Left lung (tissue), 10 donors: ENCODE results near the gene PRRC2C. TPM values are rescaled to one million over a fixed set of nuclear protein-coding genes. Genes with fewer than 3 reads are reported as not detected.

Source experiments
- ATAC-seq: fragments of 200-7000 bp; cut with Tn5 transposase; one replicate; pipeline ENCODE4 v1.9.1; 2020; ENCODE audit warnings: moderate library complexity
- DNase-seq, 4 donors: peaks; one replicate each; pipeline ENCODE4 v3.0.0-alpha.2; 2013 to 2020
- H3K27ac ChIP-seq, 2 donors: fragments of 200-600 bp; sonication (generic) in 1 of 2; one replicate each; pipeline versions ENCODE4 v1.5.0 to v1.8.0; 2020 to 2021
- H3K27me3 ChIP-seq, 2 donors: fragments of 200-600 bp; sonication (generic) in 1 of 2; one replicate each; pipeline versions ENCODE4 v1.5.0 to v1.8.0; 2020 to 2021
- H3K36me3 ChIP-seq, 2 donors: fragments of 200-600 bp; sonication (generic) in 1 of 2; one replicate each; pipeline versions ENCODE4 v1.5.0 to v1.8.0; 2020 to 2021
- H3K4me1 ChIP-seq, 2 donors: fragments of 200-600 bp; one replicate each; pipeline ENCODE4 v1.8.0; 2021
- H3K4me3 ChIP-seq, 2 donors: fragments of 200-600 bp; sonication (generic) in 1 of 2; one replicate each; pipeline versions ENCODE4 v1.5.0 to v1.8.0; 2020 to 2021; ENCODE audit warnings: mild to moderate bottlenecking in 1 of 2
- H3K9me3 ChIP-seq, 2 donors: fragments of 200-600 bp; sonication (generic) in 1 of 2; one replicate each; pipeline versions ENCODE4 v1.5.0 to v1.8.0; 2020 to 2021
- intact Hi-C, 2 donors: fragments of 100-400 bp; cut with DNase I; formaldehyde crosslinking; loops; one replicate each; pipeline versions ENCODE4 v1.11.2 to v1.14.2; 2022
- polyA plus RNA-seq, 6 donors: library from polyadenylated mRNA; unstranded; fragments of 120-200 nt; gene quantifications; one replicate each; pipeline ENCODE4 v1.2.1, GENCODE V29; 2013; ENCODE audit not compliant: insufficient read length in 6 of 6
- total RNA-seq, 2 donors: library from RNA; stranded (reverse); fragmentation: NEBNext Ultra II Directional; extraction: Animal tissue kit (Norgen Biotek cat#: 25700); gene quantifications; one replicate each; pipeline ENCODE4 v1.2.1, GENCODE V29; 2021
- TF ChIP-seq, protein P1 (sequence below), 2 donors: fragments of 200-600 bp; sonication (generic) in 1 of 2; IDR thresholded peaks; one replicate each; pipeline versions ENCODE4 v1.5.0 to v1.8.0; 2021; ENCODE audit warnings: antibody characterized with exemption in 2 of 2
- donor health status: DM: no; HTN: yes; CAD: no.
- donor health status: DM: no; HTN: no; CAD: no.

The PRRC2C gene
- total and polyA plus RNA-seq, 8 donors, result 116 to 155 (median 123) TPM

DNA sequence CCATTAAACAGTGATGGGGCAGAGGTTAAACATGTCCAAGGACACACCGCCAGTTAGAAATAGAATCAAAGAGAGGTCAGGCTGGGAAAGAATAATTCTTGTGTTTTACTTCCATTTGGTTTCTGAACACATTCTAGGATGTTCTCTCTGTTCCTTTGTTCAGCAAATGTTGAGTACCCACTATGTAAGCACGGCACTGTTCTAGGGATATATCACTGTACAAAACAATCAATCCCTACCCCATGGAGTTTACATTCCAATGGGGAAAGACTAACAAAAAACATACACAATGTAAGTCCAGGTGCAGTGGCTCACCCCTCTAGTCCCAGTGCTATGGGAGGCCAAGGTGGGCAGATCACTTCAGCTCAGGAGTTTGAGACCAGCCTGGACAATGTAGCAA, 142.9 kb downstream of the PRRC2C start:
- intact Hi-C loops, result no loop called here
- Histone ChIP-seq H3K4me3 (no peak overlapping the region), H3K27me3 (no peaks in the 10 kb centered on the region), H3K4me1 (no peaks in the 10 kb centered on the region), H3K9me3 (no peaks in the 10 kb centered on the region), H3K27ac (no peak overlapping the region), H3K36me3 (no peaks in the 10 kb centered on the region)
- DNase-seq (no peak), ATAC-seq (no peak)
- TF ChIP-seq, protein P1, sequence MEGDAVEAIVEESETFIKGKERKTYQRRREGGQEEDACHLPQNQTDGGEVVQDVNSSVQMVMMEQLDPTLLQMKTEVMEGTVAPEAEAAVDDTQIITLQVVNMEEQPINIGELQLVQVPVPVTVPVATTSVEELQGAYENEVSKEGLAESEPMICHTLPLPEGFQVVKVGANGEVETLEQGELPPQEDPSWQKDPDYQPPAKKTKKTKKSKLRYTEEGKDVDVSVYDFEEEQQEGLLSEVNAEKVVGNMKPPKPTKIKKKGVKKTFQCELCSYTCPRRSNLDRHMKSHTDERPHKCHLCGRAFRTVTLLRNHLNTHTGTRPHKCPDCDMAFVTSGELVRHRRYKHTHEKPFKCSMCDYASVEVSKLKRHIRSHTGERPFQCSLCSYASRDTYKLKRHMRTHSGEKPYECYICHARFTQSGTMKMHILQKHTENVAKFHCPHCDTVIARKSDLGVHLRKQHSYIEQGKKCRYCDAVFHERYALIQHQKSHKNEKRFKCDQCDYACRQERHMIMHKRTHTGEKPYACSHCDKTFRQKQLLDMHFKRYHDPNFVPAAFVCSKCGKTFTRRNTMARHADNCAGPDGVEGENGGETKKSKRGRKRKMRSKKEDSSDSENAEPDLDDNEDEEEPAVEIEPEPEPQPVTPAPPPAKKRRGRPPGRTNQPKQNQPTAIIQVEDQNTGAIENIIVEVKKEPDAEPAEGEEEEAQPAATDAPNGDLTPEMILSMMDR (IDR thresholded peaks at IDR 0.05), result no peak

GRCh38 chr1:171635661-171636060, 150.3 kb downstream of the PRRC2C start:
- DNase-seq, result no peak
- TF ChIP-seq, protein P1 (IDR thresholded peaks at IDR 0.05), result no peak
- intact Hi-C loops, result no loop called here
- Histone ChIP-seq H3K4me3 (no peak overlapping the region), H3K27ac (no peak overlapping the region), H3K9me3 (no peaks in the 10 kb centered on the region), H3K27me3 (no peaks in the 10 kb centered on the region), H3K36me3 (no peaks in the 10 kb centered on the region), H3K4me1 (no peaks in the 10 kb centered on the region)
- ATAC-seq, result no peak

- intact Hi-C loops, result no loop called here
- Histone ChIP-seq H3K27me3 (no peaks in the 10 kb centered on the region), H3K4me3 (no peak overlapping the region), H3K9me3 (no peaks in the 10 kb centered on the region), H3K36me3 (no peaks in the 10 kb centered on the region), H3K4me1 (no peaks in the 10 kb centered on the region), H3K27ac (no peak overlapping the region)
- DNase-seq, result no peak
- TF ChIP-seq, protein P1 (IDR thresholded peaks at IDR 0.05), result no peak
- ATAC-seq, result no peak
Observed at GRCh38 chr1:171636141-171636540, 150.8 kb downstream of the PRRC2C start.

DNA sequence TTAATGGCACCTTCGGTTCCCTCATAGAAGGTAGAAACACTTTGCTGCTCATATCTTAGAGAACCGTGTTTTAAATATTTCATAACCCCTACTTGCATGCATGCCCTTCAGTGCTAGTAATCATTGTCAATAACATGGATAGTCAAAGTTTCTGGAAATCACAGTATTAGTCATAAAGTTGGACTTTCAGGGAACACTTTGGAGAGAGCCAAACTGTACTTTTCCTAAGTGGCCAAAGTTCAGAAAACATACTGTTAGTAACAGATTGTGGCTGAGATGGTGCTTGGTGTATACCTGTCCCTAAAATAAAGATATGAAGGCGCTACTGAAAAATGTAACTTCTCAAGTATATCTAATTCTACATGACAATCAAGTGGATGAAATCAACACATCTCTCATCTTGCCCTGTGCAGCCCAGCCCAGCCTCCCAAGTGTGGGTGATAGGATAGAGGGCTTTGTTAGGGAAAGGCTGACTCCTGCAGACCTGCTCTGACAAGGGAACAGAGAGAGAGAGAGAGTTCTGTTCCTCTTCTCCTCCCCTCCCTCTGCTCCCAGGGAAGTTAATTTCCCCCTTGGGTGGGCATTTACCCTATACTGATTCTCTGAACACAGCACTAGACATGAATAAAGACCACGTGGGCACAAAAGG, 152.7 kb downstream of the PRRC2C start:
- intact Hi-C loops, result no loop called here
- no peaks in the 10 kb centered on the region for H3K36me3 ChIP-seq
- no peaks in the 10 kb centered on the region for H3K4me1 ChIP-seq
- TF ChIP-seq, protein P1 (IDR thresholded peaks at IDR 0.05), result no peak
- no peak overlapping the region for H3K4me3 ChIP-seq
- peak; percentile 54 for ATAC-seq
- no peak for DNase-seq
- H3K27ac ChIP-seq, result peak overlapping the region in 1 of 2 donors; percentile 34
- H3K9me3 ChIP-seq, result no peaks in the 10 kb centered on the region
- H3K27me3 ChIP-seq, result no peaks in the 10 kb centered on the region

- Histone ChIP-seq H3K27me3 (no peaks in the 10 kb centered on the region), H3K36me3 (no peaks in the 10 kb centered on the region), H3K4me3 (no peak overlapping the region), H3K27ac (no peak overlapping the region), H3K9me3 (no peaks in the 10 kb centered on the region), H3K4me1 (peaks cover 0 to 11% of the 10 kb centered on the region in 2 donors)
- intact Hi-C loops, result no loop called here
- ATAC-seq (no peak), DNase-seq (no peak)
- TF ChIP-seq, protein P1 (IDR thresholded peaks at IDR 0.05), result no peak
Observed at GRCh38 chr1:171640225-171640624, 154.9 kb downstream of the PRRC2C start.
